HG03103 (cell line): Measurements from ENCODE around the gene TMEM167A.

Source experiments
- ATAC-seq: cut with Tn5 transposase; IDR thresholded peaks from one replicate; pipeline ENCODE4 v1.9.1; 2021; ENCODE audit warnings: low read depth; ENCODE audit not compliant: unreplicated experiment

TMEM167A gene

GRCh38 chr5:83036991-83037575 lies 40.1 kb downstream of the TMEM167A start:
- no peak for ATAC-seq

- ATAC-seq: no peak
Measured at GRCh38 chr5:83035373-83036100, 41.7 kb downstream of the TMEM167A start.

GRCh38 chr5:83034528-83035207 lies 42.5 kb downstream of the TMEM167A start:
- ATAC-seq: no peak

- no peak for ATAC-seq
Measured at GRCh38 chr5:83034036-83034435, 43.2 kb downstream of the TMEM167A start.

- no peak for ATAC-seq
Measured at GRCh38 chr5:83031381-83031780, 45.8 kb downstream of the TMEM167A start.

- no peak for ATAC-seq
Measured at GRCh38 chr5:83029912-83030311, 47.3 kb downstream of the TMEM167A start.

GRCh38 chr5:83026930-83027687 lies 50.1 kb downstream of the TMEM167A start:
- ATAC-seq: peak; percentile 86

- no peak for ATAC-seq
Measured at GRCh38 chr5:83026516-83026915, 50.7 kb downstream of the TMEM167A start.

- ATAC-seq: no peak
Measured at GRCh38 chr5:83025690-83026478, 51.3 kb downstream of the TMEM167A start.

GRCh38 chr5:83022334-83022733 lies 54.9 kb downstream of the TMEM167A start:
- no peak for ATAC-seq

- ATAC-seq: no peak
Measured at GRCh38 chr5:83015676-83016075, 61.5 kb downstream of the TMEM167A start.

GRCh38 chr5:83011985-83012384 lies 65.2 kb downstream of the TMEM167A start:
- peak; percentile 99 for ATAC-seq

- ATAC-seq: no peak
Measured at GRCh38 chr5:83009408-83009807, 67.8 kb downstream of the TMEM167A start.

- no peak for ATAC-seq
Measured at GRCh38 chr5:83007755-83008154, 69.4 kb downstream of the TMEM167A start.

GRCh38 chr5:83006683-83007283 lies 70.4 kb downstream of the TMEM167A start:
- no peak for ATAC-seq

- no peak for ATAC-seq
Measured at GRCh38 chr5:83003791-83004190, 73.4 kb downstream of the TMEM167A start.
